Activated CD4-positive, CD25-positive, alpha-beta regulatory T cell (primary cell): Measurements from ENCODE around the gene PTPRM.
"Not testable (repeated sequence)": the region's sequence is repeated elsewhere in the genome, so short reads cannot be mapped to it uniquely, and the experiment has no call there.

Experiments
- DNase-seq, 4 experiments: peaks; one replicate each; lab custom pipeline; 2025; lab: John Stamatoyannopoulos, UW

The PTPRM gene

GRCh38 chr18:8433771-8434170 is 866.7 kb downstream of the PTPRM start:
- no peak for DNase-seq

GRCh38 chr18:8435376-8435775 is 868.3 kb downstream of the PTPRM start:
- no peak for DNase-seq

DNA sequence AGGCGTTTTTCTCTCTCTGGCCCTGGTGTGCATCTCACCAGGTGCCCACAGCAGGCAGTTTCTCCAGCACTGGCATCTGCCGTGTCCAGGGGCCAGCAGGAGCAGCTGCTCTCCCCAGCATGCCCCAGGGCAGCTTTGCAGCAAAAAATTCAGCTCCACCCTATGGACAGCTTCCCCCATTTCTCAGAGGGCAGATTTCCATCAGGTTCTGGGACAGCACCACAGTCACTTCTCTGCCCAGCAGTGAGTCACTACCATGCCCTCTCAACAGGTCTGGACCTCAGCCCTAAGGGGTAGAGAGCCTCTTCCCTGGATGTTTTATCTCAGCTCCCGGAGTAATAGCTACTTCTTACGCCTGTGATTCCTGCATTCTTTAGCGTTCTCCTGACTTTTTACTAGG is 871.9 kb downstream of the PTPRM start:
- DNase-seq, result no peak

GRCh38 chr18:8443505-8443904 is 876.4 kb downstream of the PTPRM start:
- no peak for DNase-seq

DNA sequence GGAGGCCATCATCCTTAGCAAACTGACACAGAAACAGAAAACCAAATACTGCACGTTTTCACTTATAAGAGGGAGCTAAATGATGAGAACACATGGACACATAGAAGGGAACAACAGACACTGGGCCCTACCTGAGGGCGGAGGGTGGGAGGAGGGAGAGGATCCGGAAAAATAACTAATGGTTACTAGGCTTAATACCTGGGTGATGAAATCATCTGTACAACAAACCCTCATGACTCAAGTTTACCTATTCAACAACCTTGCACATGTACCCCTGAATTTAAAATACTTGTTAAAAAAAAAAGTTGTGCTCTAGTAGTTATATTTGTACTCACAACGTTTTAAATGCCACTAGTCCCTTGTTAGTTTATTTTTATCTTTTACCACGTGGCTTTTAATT is 879.8 kb downstream of the PTPRM start:
- not testable (repeated sequence) for DNase-seq

GRCh38 chr18:8448130-8448529 is 881.0 kb downstream of the PTPRM start:
- DNase-seq, result no peak

GRCh38 chr18:8450013-8450412 is 882.9 kb downstream of the PTPRM start:
- DNase-seq, result no peak

- no peak for DNase-seq
Measured at GRCh38 chr18:8450898-8451665, 884.0 kb downstream of the PTPRM start.

- DNase-seq, result no peak
Measured at GRCh38 chr18:8453528-8453927, 886.4 kb downstream of the PTPRM start.

- DNase-seq, result no peak
Measured at GRCh38 chr18:8454136-8454535, 887.0 kb downstream of the PTPRM start.

DNA sequence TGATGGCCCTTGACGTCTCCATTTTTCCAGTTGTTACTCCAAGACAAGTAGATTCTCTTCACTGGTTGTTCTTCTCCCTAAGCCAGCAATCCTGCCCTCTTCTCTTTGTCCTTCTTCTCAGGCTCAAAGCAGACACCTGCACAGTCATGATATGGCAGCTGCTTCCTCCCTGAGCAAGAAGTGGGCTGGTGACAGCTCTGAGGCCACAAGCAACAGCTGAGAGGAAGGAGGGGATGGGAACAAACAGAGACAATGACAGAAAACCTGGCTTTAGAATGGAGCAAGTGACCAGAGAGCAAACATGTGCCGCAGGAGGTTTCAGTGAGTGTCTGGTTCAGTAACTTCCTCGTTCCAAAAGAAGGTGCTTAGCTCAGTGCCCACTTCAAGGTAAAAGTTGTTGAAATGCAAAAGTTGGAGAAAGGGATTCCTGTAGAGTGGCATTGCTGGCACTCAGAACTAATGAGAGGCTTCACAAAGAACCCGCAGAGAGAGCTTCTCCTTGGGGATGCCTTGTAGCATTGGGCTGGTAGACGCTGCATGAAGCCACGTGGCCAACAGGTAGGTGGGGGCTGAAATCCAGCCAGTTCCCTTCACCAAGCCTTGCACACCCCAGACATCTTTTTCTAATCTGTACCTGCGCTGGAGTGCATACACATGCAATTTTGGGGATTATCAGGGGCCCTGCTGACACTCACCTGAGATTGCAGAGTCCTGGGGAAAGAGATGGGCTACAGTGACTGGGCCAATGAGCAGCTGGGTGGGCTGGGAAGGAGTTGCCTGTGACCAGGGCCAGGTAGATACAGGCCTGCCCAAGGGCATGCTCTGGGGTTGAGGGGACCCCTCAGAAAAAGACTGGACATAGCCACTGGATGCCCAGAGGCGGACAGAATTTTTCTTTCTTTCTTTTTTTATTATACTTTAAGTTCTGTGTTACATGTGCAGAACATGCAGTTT is 888.8 kb downstream of the PTPRM start:
- no peak for DNase-seq
